ENCODE results near the gene SPON2.

Gene SPON2

DNA sequence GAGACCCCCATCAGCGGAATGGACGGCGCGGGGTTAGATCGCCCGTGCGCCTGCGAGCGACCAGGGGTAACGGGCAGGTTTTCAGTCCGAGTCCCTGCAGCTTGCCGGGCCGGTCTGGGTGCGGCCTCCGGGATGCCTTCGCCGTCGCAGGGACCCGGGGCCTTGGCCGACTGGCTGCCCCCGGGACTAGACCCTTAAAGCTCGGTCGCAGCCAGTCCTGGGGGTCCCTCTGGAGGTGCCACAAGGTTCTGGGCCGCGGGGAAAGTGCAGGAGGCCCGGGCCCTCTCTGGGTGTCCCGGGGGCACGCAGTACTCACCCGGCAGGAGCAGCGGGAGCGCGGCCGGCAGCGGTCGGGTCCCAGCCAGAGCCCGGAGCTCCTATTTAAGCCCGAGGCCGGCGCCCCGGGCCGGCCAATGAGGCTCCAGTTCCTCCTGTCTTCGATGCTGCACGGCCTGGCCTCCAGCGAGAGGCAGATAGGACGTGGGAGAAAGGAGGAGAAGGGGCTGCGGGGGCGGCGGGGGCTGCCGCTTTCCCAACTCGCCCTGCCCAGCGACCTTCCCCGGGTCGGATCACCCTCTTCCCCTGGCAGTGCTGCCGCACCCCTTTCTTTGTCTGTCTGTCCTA lies at the start of gene SPON2:
Gene SPON2 (minus strand): TSS at position 356 of the 624 bp plus-strand sequence.
- no peak for DNase-seq

DNA sequence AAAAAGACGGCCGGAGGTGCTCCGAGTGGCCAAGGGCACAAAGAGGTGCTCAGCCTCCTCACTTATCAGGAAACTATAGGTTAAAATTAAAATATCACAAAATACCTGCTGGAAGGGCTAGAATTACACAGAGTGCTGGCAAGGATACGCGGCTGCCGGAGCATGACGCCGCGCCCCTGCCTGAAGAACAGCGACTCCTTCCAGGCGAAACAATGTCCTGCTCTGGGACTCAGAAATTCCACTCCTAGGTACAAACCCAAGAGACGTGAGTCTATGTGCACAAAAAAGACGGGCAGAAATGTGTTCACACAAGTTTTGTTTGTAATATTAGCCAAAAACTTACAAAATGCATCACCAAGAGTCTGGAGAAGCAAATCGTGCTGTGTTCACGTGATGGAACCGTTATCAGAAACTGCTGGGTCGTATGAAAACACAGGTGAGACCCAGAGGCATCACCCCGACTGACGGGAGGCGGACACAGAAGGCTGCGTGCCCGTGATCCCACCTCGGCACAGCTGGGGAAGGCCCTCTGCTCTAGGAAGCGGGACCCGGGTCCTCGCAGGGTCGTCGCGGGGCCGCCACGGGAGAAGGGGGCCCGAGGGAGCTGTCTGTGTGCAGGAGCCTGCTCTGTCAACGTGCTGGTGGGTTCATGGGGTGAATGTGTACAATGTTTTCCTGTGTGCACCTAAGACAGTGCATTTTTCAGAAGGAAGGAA lies 48.9 kb upstream of the SPON2 start:
- DNase-seq = no peak

DNA sequence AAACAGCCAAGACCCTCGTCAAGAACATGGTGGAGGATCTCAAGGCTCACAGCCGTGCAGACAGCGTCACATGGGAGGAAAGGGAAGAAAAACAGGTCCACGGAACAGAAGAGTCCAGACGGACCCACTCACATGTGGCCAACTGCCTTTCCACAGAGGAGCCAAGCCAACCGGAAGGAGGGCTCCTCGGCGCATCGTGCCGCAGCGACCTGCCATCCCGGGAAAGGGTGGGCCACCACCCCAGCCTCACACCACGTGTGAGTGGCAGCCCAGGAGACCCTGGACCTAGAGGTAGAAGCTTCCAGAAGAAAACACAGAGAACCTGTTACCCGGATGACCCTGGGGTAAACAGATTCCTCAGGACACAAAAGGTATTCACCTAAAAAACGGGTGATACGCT lies 48.2 kb upstream of the SPON2 start:
- no peak for DNase-seq

DNA sequence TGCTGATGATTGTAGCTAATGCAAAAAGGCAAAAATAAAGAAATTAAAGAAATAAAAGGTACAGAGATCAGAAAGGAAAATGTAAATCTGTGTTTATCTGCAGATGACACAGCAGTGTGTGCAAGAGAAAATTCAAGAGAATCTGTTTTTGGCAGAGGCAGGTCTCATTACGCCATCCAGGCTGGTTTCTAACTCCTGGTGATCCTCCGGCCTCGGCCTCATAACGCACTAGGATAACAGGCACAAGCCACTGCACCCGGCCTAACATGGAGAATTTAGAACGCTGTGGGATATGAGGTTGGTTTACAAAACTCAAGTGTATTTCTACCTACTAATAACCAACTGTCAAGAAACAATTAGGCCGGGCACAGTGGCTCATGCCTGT lies 47.2 kb upstream of the SPON2 start:
- DNase-seq = no peak

DNA sequence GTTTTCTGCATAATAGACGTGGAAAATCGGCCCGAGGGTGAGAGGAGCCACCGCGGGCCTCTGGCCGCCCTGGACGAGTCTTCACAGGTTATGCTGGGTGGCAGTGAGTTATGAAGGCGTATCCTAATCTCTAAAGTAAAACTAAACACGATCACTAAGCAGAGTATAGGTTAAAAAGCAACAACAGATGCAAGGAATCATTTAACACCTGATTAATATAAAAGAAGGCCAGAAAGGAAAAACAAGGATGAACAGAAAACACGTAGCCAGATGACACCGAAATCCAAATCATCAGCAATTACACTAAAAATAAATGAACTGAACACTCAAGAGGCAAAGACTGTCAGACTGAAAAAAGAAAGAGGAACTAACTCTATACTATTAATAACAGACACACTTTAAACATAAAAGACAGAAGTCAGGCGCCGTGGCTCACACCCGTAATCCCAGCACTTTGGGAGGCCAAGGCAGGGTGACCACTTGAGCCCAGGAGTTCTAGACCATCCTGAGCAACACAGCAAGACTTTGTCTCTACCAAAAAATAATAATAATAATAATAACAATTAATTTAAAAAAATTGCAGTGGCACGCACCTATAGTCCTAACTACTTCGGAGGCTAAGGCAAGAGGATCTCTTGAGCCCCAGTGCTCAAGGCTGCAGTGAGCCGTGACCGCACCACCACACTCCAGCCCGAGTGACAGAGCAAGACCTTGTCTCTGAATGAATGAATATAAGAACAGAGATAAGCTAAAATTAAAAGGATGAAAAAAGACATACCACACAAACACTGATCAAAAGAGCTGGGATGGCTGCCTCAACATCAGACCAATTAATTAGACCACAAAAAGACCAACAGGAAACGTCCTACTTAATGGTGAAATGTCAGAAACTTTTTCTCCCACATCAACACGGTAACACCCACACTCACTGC lies 46.5 kb upstream of the SPON2 start:
- no peak for DNase-seq

DNA sequence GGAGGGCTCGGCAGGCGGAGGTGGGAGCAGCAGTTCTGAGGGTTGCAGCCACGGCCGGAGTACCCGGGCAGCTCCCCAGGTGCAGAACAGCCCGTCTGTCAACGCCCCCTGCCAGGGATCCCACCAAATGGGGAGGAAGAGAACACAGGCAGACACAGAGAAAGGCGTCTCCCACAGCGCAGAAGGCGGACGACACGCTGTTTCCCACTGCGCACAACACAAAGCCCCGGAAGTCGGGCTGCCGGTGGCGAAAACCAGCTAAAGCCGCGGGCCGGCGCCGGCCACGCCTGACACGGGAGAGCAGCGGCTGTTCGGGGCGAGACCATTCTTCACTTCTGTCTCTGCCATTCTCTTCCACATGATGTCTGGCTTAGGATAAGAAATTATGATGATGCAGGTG lies 45.0 kb upstream of the SPON2 start:
- no peak for DNase-seq

DNA sequence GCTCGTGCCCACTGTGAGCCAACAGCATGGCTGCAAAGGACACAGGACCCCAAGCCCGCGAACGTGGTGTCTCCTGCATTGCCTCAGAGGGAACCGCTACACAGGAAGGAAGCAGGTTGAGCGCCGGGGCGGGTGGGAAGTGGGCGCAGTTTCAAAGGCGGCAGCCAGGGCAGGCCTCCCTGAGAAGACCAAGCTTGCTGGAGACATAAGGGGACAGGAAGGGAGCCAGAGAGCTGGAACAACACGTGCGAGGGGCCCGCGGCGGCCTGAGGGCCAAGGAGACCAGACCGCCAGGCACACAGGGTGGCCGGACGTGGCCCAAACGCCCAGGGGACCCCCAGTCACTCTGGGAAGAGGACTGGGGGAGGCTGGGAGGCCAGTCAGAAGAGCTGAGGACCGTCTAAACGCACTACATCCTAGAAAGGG lies 44.5 kb upstream of the SPON2 start:
- DNase-seq = no peak

DNA sequence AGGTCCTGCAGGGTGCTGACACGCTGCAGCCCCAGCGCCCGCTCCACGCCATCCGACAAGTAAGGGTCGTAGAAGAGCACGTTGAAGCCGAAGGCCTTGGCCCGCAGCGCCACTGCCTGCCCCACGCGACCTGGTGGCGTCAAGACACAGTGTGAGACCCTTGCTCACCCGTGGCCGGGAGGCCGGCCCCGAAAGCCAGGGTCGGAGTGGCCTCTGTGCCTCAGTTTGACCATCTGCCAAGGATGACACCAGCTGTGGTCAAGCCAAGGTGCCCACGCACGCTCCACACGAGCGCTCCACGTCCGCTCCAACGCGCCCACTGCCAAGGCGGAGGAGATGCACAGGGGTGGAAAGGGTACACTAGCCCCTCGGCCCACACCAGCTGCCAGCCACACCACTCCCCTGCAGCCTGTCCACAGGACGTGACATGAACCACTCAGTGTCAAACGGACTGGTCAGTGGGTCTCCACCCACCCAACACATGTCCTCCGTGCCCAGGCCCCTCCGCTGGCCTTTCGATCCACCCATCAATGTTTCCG lies 43.8 kb upstream of the SPON2 start:
- no peak for DNase-seq

DNA sequence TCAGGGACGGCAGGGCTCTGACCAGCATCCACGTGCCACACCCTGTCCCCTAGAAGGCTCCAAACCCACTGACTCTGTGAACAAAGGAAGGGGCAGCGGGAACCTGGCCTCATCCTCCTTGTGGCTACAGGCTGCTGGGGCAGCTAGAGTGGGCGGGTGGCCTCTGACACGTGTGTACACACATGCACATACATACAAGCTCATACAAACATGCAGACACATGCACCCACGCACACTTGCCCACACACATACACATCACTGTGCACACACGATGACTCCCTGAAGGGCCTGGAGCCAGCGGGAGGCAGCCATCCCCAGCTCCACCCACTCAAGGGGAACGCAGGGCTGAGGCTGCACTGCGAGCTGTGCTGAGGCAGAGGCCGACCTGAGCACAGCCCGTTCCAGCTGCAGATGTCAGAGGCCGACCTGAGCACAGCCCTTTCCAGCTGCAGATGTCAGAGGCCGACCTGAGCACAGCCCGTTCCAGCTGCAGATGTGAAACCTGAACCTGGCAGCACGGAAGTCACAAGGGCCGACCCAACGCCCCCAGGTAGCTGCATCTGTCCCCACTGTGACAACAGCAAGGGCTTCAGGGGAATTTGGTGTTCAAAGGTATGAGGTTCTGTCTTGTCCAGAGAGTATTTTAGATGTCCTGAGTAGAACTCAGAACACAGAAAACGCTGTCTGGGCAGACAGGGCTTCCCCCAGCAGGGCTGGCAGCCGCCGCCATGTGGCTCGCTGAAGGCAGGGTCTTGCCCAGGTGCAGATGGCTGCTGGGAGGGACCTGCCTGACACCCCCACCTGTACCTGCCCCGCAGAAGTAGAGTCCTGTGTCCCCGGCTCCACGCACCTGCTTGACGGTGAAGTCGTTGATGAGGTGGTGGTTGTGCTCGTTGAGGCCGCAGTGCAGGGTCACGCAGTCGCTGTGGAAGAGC lies 43.0 kb upstream of the SPON2 start:
- no peak for DNase-seq

DNA sequence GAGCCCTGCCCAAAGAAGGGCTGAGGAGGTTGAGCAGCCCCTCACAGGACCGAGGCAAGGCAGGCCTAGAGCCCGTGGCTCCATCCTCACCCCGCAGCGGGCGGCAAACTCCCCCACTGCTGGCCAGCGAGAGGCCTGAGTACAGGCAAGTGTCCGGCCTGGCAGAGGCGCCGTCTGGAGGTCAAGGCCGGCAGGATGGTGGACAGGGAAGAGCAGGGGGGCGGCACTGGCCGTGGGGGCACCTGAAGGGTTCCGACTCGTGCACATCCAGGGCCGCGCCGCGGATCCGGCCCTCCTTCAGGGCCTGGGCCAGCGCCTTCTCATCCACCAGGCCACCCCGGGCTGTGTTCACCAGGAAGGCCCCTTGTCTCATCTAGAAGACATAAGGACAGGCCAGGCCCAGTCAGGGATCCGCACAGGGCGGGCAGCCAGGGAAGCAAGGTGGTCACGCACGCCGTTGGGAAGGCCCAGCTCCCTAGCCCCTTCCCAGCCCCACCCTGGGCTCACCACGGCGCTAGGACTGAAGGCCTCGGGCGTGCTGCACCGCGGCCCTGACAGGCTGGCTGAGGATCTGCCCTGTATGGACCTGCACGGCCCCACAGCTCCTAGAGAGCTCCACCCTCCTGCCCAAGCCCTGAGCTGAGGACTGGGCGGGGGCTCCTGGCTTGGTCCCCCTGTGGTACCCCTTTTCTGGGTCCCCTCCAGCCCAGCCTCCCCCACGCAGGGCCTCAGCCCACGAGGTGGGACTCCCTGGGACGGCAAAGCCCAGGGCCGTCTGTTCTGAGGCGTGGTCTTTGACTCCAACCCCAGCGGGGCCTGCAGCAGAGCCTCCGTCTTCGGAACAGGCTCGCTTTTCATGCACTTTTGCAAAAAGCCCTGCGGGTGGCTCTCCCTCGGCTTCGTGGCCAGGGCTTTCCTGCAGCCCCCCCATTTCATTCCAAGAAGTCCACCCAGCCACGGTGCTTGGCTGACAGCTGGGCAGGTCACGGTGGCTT lies 42.0 kb upstream of the SPON2 start:
- DNase-seq = no peak

DNA sequence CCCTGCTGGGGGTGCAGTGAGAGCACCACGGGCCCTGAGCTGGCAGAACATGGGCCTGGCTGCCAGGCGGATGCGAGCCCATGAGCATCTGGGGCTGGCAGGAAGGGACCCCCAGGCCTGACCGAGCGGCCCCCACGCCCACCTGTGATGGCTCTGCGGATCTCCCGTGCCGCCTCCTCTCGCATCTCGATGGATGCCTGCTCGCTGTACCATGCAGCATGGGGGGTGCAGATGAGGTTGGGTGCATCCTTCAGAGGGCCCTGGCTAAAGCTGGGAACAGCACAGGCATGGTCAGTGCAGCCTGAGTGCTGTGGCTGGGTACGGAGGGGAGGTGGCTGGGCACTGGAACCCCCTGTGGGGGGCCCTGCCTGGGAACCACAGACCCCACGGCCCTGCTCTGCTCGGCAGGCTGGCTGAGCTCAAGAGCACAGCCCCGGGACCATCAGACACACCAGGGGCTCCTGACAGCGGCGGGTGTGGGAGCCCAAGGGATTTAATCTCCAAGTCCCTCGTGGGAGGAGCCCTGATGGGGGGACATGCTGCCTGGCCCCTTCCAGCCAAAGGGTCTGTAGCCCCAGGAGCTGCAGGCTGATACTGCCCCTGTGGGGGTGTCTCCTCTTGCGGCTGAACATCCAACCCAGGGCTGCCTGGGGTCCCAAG lies 41.1 kb upstream of the SPON2 start:
- no peak for DNase-seq

DNA sequence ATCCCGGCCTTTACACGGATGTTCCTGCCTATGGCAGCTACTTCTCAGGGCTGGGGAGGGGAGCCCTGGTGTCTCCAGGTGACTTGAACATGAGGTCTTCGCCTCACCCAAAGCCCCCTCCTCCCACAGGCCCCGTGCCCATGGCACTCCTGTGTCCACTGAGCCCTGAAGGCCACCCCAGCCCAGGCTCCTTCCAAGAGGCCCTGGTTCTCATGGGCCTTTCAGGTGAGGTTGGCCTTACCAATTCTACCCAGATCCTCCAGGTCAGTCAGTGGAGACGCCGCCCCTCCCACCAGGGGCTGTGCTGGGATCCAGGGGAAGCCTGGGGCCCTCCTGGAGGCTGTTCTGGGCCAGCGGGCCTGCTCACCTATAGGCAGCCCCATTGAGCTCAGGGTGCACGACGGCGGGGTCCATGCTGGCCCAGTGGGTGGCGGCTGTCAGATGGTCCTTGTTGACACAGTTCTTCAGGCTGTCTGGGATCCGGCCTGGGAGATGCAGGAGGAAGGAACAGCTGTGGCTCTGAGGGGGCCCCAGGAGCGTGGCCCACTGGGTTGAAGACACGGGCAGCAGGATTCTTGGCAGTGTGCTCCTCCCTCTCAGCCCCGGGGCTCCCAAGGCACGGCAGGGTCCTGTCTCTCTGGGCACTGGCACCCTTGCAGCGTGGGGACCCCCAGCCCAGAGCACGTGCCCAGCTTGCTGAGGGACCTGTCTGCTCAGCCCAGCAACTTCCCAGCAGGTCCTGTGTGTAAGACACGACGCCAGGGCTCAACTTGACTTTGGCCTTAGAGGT lies 40.4 kb upstream of the SPON2 start:
- DNase-seq = no peak

DNA sequence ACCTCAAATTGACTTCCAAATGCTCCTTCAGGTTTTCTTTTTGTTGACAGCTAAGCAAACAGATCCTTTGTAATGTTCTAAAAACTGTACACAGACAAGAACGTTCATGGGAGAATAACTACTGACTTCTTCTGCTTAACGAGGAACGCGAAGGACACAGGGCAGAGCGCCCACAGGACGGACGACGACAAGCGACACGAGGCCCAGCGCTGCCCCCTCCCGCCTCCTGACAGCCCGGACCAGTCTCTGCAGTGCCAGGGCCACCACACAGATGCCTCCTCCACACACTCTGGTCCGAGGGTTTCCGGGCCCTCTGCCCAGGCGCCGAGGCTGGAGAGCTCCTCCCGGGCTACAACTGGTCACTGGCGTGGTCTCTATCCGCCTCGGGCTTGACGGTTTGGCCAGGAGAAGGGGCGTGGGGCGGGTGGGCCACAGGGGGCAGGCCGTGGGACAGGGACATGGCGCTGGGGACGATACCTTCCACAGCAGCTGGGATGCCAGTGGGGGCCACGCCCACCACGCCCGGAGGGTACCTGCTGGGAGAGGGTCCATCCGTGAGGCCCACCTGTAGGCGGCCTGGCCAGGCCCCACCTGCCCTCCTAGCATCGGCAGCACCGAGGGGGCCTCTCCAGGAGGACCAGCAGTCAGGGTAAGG lies 39.6 kb upstream of the SPON2 start:
- DNase-seq = no peak

DNA sequence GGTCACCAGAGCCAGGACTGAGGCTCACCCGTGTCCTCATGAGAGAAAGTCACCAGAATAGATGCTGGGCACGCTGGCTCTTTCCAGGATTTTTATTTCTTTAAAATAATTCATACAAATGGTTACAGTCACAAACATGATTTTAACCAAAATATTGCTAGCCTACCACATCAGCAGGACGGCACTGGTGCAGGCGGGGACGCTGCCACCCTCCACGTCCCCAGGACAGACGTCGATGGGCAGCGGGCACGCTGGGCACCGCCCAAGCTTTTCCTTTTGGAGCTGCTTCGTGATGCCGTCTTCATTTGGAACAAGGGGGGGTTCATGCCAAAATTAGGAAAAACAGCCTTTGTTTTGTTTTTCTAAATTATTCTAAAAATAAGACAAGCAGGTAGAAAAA lies 39.0 kb upstream of the SPON2 start:
- DNase-seq = no peak

DNA sequence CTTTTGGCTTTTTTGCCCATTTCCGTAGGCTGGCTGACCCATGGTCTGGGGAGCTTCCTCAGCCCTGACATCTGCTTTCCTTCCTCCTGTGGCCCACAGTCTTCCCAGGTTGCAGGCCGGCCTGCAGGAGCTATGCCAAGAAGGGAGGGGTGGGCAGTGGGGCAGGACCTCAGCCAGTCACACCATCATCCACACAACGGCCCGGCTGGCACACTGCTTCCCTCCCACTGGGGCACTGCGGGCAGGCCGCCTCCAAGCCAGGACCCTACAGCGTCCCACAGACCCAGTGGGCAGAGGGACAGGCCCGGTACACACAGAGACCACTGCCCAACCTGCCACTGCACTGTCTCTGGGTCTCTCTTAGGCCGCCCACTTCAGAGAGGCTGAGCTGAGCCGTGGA lies 38.6 kb upstream of the SPON2 start:
- no peak for DNase-seq

DNA sequence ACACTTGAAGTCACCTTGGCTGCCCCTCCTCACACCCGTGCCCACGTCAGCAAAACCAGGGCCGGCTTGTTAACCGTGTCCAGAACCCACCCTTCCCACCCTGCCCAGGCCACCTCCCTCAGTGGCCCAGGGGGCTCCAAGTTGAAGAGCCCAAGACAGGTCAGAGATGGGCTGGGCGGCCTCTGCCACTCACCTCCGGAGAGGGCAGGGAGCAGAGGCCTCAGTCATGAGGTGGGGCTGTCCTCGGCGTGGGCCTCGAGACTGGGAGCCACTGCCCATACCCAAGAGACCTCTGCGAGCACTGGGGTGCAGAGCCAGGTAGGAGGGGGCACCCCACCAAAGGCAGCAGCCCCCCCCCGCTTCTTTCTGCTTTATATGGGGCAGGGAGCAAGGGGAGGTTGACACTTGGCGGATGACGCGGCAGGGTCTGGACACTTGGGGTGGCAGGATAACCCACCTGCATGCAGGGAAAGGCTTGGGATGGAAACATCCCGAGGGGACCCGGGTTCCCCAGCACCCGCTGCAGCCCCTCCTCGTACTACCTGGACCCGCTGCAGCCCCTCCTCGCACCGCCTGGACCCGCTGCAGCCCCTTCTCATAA lies 38.0 kb upstream of the SPON2 start:
- no peak for DNase-seq

DNA sequence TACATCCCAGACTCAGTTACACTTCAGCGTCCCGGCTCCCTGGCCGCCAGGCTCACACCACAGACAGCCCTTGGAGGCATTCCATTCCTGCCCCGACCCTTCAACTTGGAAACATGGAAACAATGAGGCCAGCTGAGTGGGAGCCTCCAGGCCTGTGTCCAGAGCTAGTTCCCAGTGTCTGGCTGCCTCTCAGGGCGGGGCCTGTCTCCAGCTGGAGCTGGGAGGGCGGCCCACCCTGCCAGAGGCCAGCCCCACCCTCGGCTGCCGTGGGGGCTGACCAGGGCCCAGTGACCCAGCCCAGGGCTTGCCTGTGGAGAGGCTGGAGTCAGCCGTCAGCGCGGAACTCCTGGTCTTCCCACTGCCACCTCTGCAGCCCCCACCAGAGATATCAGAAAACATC lies 37.4 kb upstream of the SPON2 start:
- DNase-seq = no peak

DNA sequence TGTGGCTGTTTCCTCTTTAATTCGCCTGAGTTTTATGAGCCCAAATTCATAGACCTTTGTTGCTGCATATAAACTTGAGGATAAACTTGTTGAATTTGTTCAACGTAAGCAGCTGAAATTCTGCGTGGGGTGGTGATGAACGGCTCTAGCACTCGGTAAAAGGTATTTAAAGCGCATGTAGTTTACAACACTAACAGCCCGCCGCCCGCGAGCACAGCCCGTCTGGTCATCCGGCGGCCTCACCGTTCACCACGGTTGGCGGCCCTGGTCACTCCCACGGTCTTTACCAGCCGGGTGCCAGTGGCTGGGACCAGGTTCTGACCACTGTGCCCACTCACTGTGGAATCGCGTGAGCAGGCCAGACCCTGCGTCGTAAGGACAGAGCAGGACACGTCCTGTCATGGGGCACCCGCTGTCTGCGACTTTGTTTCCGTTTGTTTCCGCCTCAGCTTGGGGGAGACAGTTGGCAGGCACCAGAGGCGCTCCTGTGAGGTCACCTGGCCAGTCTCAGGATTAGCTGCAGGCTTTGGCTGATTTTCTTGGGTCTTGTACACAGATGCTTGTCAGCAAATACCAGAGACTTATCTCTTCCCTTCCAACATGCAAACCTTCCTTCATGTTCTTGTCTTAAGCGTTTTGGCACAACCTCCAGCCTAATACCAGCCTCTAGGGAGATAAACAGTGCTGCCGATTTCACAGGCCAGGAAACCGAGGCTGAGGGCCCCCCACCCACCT lies 36.8 kb upstream of the SPON2 start:
- DNase-seq = no peak
